B cell (primary cell): Measurements from ENCODE around the gene ASIC4. TPM values are rescaled to one million over a fixed set of nuclear protein-coding genes. Genes with fewer than 3 reads are reported as not detected.

Experiments used
- ATAC-seq: fragments of 200-7000 bp; cut with Tn5 transposase; one replicate; pipeline ENCODE4 v1.10.0; 2021; ENCODE audit warnings: low read depth, mild to moderate bottlenecking, moderate number of reproducible peaks, moderate library complexity
- CTCF ChIA-PET: fragments of 350-600 bp; sonication (Branson Sonifier 250); formaldehyde crosslinking; loops from one replicate; lab custom pipeline; 2021; ENCODE audit warnings: antibody characterized with exemption, inconsistent platforms; lab: Charles Lee
- POLR2A ChIA-PET: fragments of 350-600 bp; sonication (Branson Sonifier 250); formaldehyde crosslinking; loops from one replicate; lab custom pipeline; 2021; ENCODE audit warnings: antibody characterized with exemption; lab: Charles Lee
- DNase-seq: peaks from one replicate; pipeline ENCODE4 v3.0.0; 2013
- H2AFZ ChIP-seq: 2 replicates; pipeline ENCODE4 v1.6.1; 2012; ENCODE audit warnings: mild to moderate bottlenecking, low read depth, low read length; ENCODE audit not compliant: insufficient read depth, poor library complexity, severe bottlenecking
- H3K27ac ChIP-seq, 2 donors: 1 replicate in 1 of 2; 2 replicates in 1 of 2; pipeline ENCODE4 v1.5.1; 2012 to 2013; ENCODE audit warnings: low read length in 2 of 2, mild to moderate bottlenecking in 2 of 2, moderate library complexity in 1 of 2
- H3K27me3 ChIP-seq, 4 experiments: fragments of 200-600 bp in 1 of 4; sonication (generic) in 1 of 4; replicated peaks in 1 of 4; 1 replicate in 2 of 4; 2 replicates in 2 of 4; pipeline versions ENCODE4 v1.6.1 to v1.7.0; 2013 to 2016; ENCODE audit warnings: low read length in 3 of 4, mild to moderate bottlenecking in 2 of 4, mixed read lengths in 1 of 4, moderate library complexity in 1 of 4; ENCODE audit not compliant: insufficient read depth in 4 of 4, control insufficient read depth in 3 of 4; ENCODE audit errors: control extremely low read depth in 1 of 4
- H3K36me3 ChIP-seq, 2 experiments: replicated peaks in 1 of 2; 1 replicate in 1 of 2; 2 replicates in 1 of 2; pipeline versions ENCODE4 v1.6.1 to v1.7.1; 2013; ENCODE audit warnings: low read length in 1 of 2; ENCODE audit not compliant: insufficient read depth in 2 of 2, control insufficient read depth in 1 of 2; ENCODE audit errors: control extremely low read depth in 1 of 2, extremely low read depth in 1 of 2
- H3K4me1 ChIP-seq, 2 donors: fragments of 200-600 bp in 1 of 2; sonication (generic) in 1 of 2; 1 replicate in 1 of 2; 2 replicates in 1 of 2; pipeline versions ENCODE4 v1.5.1 to v1.6.1; 2013 to 2017; ENCODE audit warnings: low read length in 2 of 2; ENCODE audit not compliant: control insufficient read depth in 2 of 2, insufficient read depth in 2 of 2
- H3K4me2 ChIP-seq: replicated peaks from 2 replicates; pipeline ENCODE3; 2012; ENCODE audit warnings: mild to moderate bottlenecking, low read depth, low read length; ENCODE audit not compliant: poor library complexity, severe bottlenecking
- H3K4me3 ChIP-seq, 5 experiments: fragments of 200-600 bp in 1 of 5; sonication (generic) in 1 of 5; 1 replicate in 3 of 5; 2 replicates in 2 of 5; pipeline versions ENCODE4 v1.5.1 to v1.7.0; 2011 to 2016; ENCODE audit warnings: low read length in 4 of 5, mild to moderate bottlenecking in 4 of 5, low read depth in 2 of 5, control low read depth in 1 of 5, moderate library complexity in 1 of 5; ENCODE audit not compliant: insufficient read depth in 1 of 5; ENCODE audit errors: control extremely low read depth in 1 of 5, extremely low read depth in 1 of 5
- H3K79me2 ChIP-seq: fragments of 200-600 bp; sonication (generic); one replicate; pipeline ENCODE4 v1.6.0; 2016; ENCODE audit warnings: low read length; ENCODE audit not compliant: control insufficient read depth, insufficient read depth
- H3K9ac ChIP-seq: fragments of 200-600 bp; sonication (generic); 2 replicates; pipeline ENCODE4 v1.6.1; 2017; ENCODE audit warnings: mild to moderate bottlenecking, low read length, moderate library complexity
- H3K9me3 ChIP-seq, 3 donors: one replicate each; pipeline versions ENCODE4 v1.6.1 to v1.7.1; 2013; ENCODE audit warnings: low read length in 2 of 3; ENCODE audit not compliant: control insufficient read depth in 2 of 3, insufficient read depth in 1 of 3; ENCODE audit errors: control extremely low read depth in 1 of 3
- H4K20me1 ChIP-seq: 2 replicates; pipeline ENCODE4 v1.6.0; 2012; ENCODE audit warnings: mild to moderate bottlenecking, low read length; ENCODE audit not compliant: insufficient read depth, control insufficient read depth, poor library complexity, severe bottlenecking
- H3K27ac Mint-ChIP-seq: one replicate; pipeline ENCODE4 v1.8.0; 2021; ENCODE audit warnings: mixed read lengths
- H3K27me3 Mint-ChIP-seq: one replicate; pipeline ENCODE4 v1.8.0; 2021; ENCODE audit warnings: mixed read lengths
- H3K4me1 Mint-ChIP-seq: one replicate; pipeline ENCODE4 v1.8.0; 2021; ENCODE audit warnings: mixed read lengths
- H3K4me3 Mint-ChIP-seq: one replicate; pipeline ENCODE4 v1.8.0; 2021; ENCODE audit warnings: mixed read lengths
- H3K9me3 Mint-ChIP-seq: one replicate; pipeline ENCODE4 v1.8.0; 2022; ENCODE audit warnings: mixed read lengths; ENCODE audit not compliant: insufficient read depth
- EZH2 ChIP-seq: IDR thresholded peaks from 2 replicates; pipeline ENCODE4 v1.6.1; 2012; ENCODE audit warnings: borderline replicate concordance, low read depth, mild to moderate bottlenecking, moderate library complexity, low read length; ENCODE audit not compliant: insufficient read depth, poor library complexity, severe bottlenecking
- WGBS: methylation state at CpG from one replicate; pipeline ENCODE4 v1.1.5; 2013; ENCODE audit warnings: missing lambda C conversion rate; ENCODE audit not compliant: insufficient coverage; 5-methylcytosine and 5-hydroxymethylcytosine counted together
- intact Hi-C: fragments of 100-400 bp; cut with micrococcal nuclease; formaldehyde crosslinking; loops from one replicate; pipeline ENCODE4 v1.10.0; 2022
- polyA plus RNA-seq: library from polyadenylated mRNA; depleted of rRNA; stranded (reverse); fragments of >200 nt; gene quantifications from 2 replicates; pipeline ENCODE4 v1.2.3, GENCODE V29; 2012
- total RNA-seq, 2 donors: library from RNA; stranded (reverse); fragments of 120-200 nt in 1 of 2; gene quantifications; 1 replicate in 1 of 2; 2 replicates in 1 of 2; pipeline versions ENCODE4 v1.2.3 to v1.2.4, GENCODE V29; 2013 to 2022
- TF ChIP-seq, protein P1 (sequence below): fragments of 200-600 bp; IDR thresholded peaks from one replicate; pipeline ENCODE4 v1.8.0; 2022; ENCODE audit warnings: antibody characterized with exemption, mild to moderate bottlenecking

The ASIC4 gene
- total and polyA plus RNA-seq, 2 donors (not counting 1 experiment from before 2014, with no cell fraction given), result not detected

DNA sequence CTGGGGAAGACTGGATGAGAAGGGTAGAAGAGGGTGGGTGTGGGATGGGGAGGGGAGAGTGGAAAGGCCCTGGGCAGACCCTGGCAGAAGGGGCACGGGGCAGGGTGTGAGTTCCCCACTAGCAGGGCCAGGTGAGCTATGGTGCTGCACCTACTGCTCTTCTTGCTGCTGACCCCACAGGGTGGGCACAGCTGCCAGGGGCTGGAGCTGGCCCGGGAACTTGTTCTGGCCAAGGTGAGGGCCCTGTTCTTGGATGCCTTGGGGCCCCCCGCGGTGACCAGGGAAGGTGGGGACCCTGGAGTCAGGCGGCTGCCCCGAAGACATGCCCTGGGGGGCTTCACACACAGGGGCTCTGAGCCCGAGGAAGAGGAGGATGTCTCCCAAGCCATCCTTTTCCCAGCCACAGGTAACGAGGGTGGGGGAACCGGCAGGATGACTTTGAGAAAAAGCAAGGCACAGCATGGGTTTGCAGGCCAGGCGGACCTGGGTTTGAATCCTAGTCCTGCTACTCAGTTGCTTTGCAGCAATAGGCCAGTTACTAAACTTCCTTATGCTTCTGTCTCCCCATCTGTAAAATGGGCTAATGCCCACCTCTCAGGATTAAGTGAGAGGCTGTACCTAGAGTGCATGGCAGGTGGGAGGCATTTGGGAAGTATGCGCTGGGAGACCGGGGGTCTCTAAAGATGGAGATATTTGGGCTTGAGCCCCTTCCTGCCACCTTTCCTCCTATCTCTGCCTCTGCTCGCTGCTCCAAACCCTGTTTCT lies 58.1 kb downstream of the ASIC4 start, which contains the start of gene INHA:
TSS of gene INHA (plus strand) at position 74 of the 765 bp plus-strand sequence. CDS start at position 139, 65 bp downstream.
- H3K79me2 ChIP-seq, result no peaks in the 10 kb centered on the region
- intact Hi-C loops, result no loop called here
- 93% methylated on average over 9 of the region's 13 CpGs for WGBS
- DNase-seq (no peak), ATAC-seq (no peak)
- H2AFZ ChIP-seq, result peak within 1 kb of the TSS; percentile 65
- ChIA-PET POLR2A (no interaction called here), CTCF (no interaction called here)
- peaks cover 4 to 12% of the 10 kb centered on the region in 2 donors for H3K4me1 ChIP-seq
- TF ChIP-seq, protein P1, sequence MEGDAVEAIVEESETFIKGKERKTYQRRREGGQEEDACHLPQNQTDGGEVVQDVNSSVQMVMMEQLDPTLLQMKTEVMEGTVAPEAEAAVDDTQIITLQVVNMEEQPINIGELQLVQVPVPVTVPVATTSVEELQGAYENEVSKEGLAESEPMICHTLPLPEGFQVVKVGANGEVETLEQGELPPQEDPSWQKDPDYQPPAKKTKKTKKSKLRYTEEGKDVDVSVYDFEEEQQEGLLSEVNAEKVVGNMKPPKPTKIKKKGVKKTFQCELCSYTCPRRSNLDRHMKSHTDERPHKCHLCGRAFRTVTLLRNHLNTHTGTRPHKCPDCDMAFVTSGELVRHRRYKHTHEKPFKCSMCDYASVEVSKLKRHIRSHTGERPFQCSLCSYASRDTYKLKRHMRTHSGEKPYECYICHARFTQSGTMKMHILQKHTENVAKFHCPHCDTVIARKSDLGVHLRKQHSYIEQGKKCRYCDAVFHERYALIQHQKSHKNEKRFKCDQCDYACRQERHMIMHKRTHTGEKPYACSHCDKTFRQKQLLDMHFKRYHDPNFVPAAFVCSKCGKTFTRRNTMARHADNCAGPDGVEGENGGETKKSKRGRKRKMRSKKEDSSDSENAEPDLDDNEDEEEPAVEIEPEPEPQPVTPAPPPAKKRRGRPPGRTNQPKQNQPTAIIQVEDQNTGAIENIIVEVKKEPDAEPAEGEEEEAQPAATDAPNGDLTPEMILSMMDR, result no peak
- no peak for TF ChIP-seq EZH2
- peaks cover 0 to 4% (median 0%) of the 10 kb centered on the region in 3 donors for H3K9me3 ChIP-seq
- H3K27me3 ChIP-seq, result peaks cover 0 to 39% (median 18%) of the 10 kb centered on the region in 4 experiments
- H3K36me3 ChIP-seq, result no peaks in the 10 kb centered on the region
- H3K4me3 Mint-ChIP-seq, result peak within 1 kb of the TSS; percentile 66
- H3K27ac Mint-ChIP-seq, result no peak within 1 kb of the TSS
- H3K27me3 Mint-ChIP-seq, result peaks cover 56% of the 10 kb centered on the region
- no peak within 1 kb of the TSS for H3K9ac ChIP-seq
- peaks cover 6% of the 10 kb centered on the region for H3K4me1 Mint-ChIP-seq
- no peaks in the 10 kb centered on the region for H3K9me3 Mint-ChIP-seq
- no peaks in the 10 kb centered on the region for H4K20me1 ChIP-seq
- H3K4me2 ChIP-seq, result peak within 1 kb of the TSS; percentile 79
- H3K27ac ChIP-seq, result no peak within 1 kb of the TSS
- H3K4me3 ChIP-seq, result peak within 1 kb of the TSS in 3 of 5 experiments; percentile 18 to 46 (median 37)

DNA sequence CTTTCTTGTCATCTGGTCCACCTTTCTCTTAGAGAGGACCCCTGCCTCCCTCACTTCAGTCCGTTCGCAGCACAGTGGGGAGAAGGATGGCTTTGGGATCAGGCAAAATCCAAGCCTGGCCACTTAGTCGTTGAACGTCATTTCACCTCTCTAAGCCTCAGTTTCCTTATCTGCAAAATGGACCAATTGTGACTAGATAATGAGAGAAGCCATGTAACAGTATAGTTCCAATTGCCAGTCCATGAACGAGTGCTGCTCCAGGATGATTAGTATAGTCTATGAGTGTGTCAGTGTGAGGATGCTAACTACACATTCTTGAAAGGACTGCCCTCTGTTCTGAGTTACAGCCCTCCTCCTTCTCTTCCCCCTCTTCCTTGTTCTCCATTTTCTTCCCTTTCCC lies 58.9 kb downstream of the ASIC4 start:
- Mint-ChIP-seq H3K4me3 (peak overlapping the region; percentile 19), H3K4me1 (peaks cover 6% of the 10 kb centered on the region), H3K27me3 (peaks cover 54% of the 10 kb centered on the region), H3K9me3 (no peaks in the 10 kb centered on the region), H3K27ac (no peak overlapping the region)
- ATAC-seq (no peak), DNase-seq (no peak)
- Histone ChIP-seq H4K20me1 (no peaks in the 10 kb centered on the region), H3K9me3 (peaks cover 0 to 4% (median 0%) of the 10 kb centered on the region in 3 donors), H3K4me2 (no peak overlapping the region), H2AFZ (no peak overlapping the region), H3K4me1 (peaks cover 4 to 12% of the 10 kb centered on the region in 2 donors), H3K27me3 (peaks cover 0 to 43% (median 18%) of the 10 kb centered on the region in 4 experiments), H3K9ac (no peak overlapping the region), H3K36me3 (no peaks in the 10 kb centered on the region), H3K4me3 (no peak overlapping the region), H3K79me2 (no peaks in the 10 kb centered on the region), H3K27ac (no peak overlapping the region)
- CTCF ChIA-PET, result no interaction called here
- no peak for TF ChIP-seq EZH2
- TF ChIP-seq, protein P1, result no peak
- WGBS, result 100% methylated on average over 2 of the region's 5 CpGs
- intact Hi-C loops, result no loop called here
- POLR2A ChIA-PET, result no interaction called here
